Stomach smooth muscle (tissue), 2 donors: ENCODE results near the gene ITGB5.

Experiments used
- H3K27ac ChIP-seq: one replicate; pipeline ENCODE4 v1.7.0; 2013; ENCODE audit warnings: mild to moderate bottlenecking, low read length, inconsistent platforms
- H3K27me3 ChIP-seq, 2 donors: one replicate each; pipeline ENCODE4 v1.7.0; 2013; ENCODE audit warnings: low read length in 2 of 2; ENCODE audit not compliant: insufficient read depth in 2 of 2, control insufficient read depth in 1 of 2
- H3K36me3 ChIP-seq, 2 donors: one replicate each; pipeline ENCODE4 v1.7.0; 2013; ENCODE audit warnings: low read length in 2 of 2; ENCODE audit not compliant: control insufficient read depth in 2 of 2, insufficient read depth in 2 of 2
- H3K4me1 ChIP-seq: one replicate; pipeline ENCODE4 v1.7.0; 2013; ENCODE audit warnings: low read length; ENCODE audit not compliant: control insufficient read depth, insufficient read depth
- H3K4me3 ChIP-seq, 2 donors: one replicate each; pipeline ENCODE4 v1.7.0; 2013; ENCODE audit warnings: low read length in 2 of 2
- H3K9ac ChIP-seq, 2 donors: one replicate each; pipeline ENCODE4 v1.7.0; 2013; ENCODE audit warnings: low read length in 2 of 2, mild to moderate bottlenecking in 1 of 2
- H3K9me3 ChIP-seq, 2 donors: one replicate each; pipeline ENCODE4 v1.7.0; 2013; ENCODE audit warnings: low read length in 2 of 2; ENCODE audit not compliant: control insufficient read depth in 2 of 2
- donor health status: healthy.
- donor health status: Pancreatic carcinoma.

ITGB5 gene

GRCh38 chr3:124824286-124824915 is 62.8 kb downstream of the ITGB5 start:
- Histone ChIP-seq H3K36me3 (peaks cover 0 to 3% of the 10 kb centered on the region in 2 donors), H3K9me3 (no peaks in the 10 kb centered on the region), H3K4me1 (peaks cover 18% of the 10 kb centered on the region)

GRCh38 chr3:124823648-124824047 is 63.5 kb downstream of the ITGB5 start:
- Histone ChIP-seq H3K27me3 (no peaks in the 10 kb centered on the region), H3K9me3 (no peaks in the 10 kb centered on the region), H3K27ac (no peak overlapping the region), H3K4me3 (no peak overlapping the region), H3K9ac (no peak overlapping the region), H3K36me3 (peaks cover 0 to 3% of the 10 kb centered on the region in 2 donors), H3K4me1 (peaks cover 20% of the 10 kb centered on the region)

More at GRCh38 chr3:124824286-124824915, 62.8 kb downstream of the ITGB5 start:
- Histone ChIP-seq H3K9ac (no peak overlapping the region), H3K27ac (no peak overlapping the region), H3K27me3 (no peaks in the 10 kb centered on the region), H3K4me3 (no peak overlapping the region)

GRCh38 chr3:124823206-124823605 is 64.0 kb downstream of the ITGB5 start:
- H3K27me3 ChIP-seq = no peaks in the 10 kb centered on the region
- H3K9ac ChIP-seq = no peak overlapping the region
- H3K9me3 ChIP-seq = no peaks in the 10 kb centered on the region
- H3K4me3 ChIP-seq = no peak overlapping the region
- H3K27ac ChIP-seq = no peak overlapping the region
- H3K36me3 ChIP-seq = peaks cover 0 to 3% of the 10 kb centered on the region in 2 donors
- peaks cover 17% of the 10 kb centered on the region for H3K4me1 ChIP-seq

- H3K9ac ChIP-seq = no peak overlapping the region
- H3K36me3 ChIP-seq = peaks cover 4 to 16% of the 10 kb centered on the region in 2 donors
- no peak overlapping the region for H3K4me3 ChIP-seq
- H3K4me1 ChIP-seq = peaks cover 4% of the 10 kb centered on the region
- no peaks in the 10 kb centered on the region for H3K9me3 ChIP-seq
- no peak overlapping the region for H3K27ac ChIP-seq
- no peaks in the 10 kb centered on the region for H3K27me3 ChIP-seq
These were observed 65.8 kb downstream of the ITGB5 start for GRCh38 chr3:124821356-124821755.

- no peak overlapping the region for H3K27ac ChIP-seq
- H3K4me1 ChIP-seq = peaks cover 9% of the 10 kb centered on the region
- H3K27me3 ChIP-seq = no peaks in the 10 kb centered on the region
- no peak overlapping the region for H3K4me3 ChIP-seq
- H3K9me3 ChIP-seq = no peaks in the 10 kb centered on the region
- no peak overlapping the region for H3K9ac ChIP-seq
- peaks cover 4 to 26% of the 10 kb centered on the region in 2 donors for H3K36me3 ChIP-seq
These were observed 68.6 kb downstream of the ITGB5 start for GRCh38 chr3:124818398-124819091.

- Histone ChIP-seq H3K27ac (no peak overlapping the region), H3K9me3 (no peaks in the 10 kb centered on the region), H3K4me1 (peaks cover 22% of the 10 kb centered on the region), H3K4me3 (no peak overlapping the region), H3K36me3 (peaks cover 4 to 26% of the 10 kb centered on the region in 2 donors), H3K9ac (no peak overlapping the region), H3K27me3 (no peaks in the 10 kb centered on the region)
These were observed 70.1 kb downstream of the ITGB5 start for GRCh38 chr3:124817079-124817478.

GRCh38 chr3:124816206-124816605 is 71.0 kb downstream of the ITGB5 start:
- Histone ChIP-seq H3K36me3 (peaks cover 4 to 24% of the 10 kb centered on the region in 2 donors), H3K27ac (no peak overlapping the region), H3K4me1 (peaks cover 29% of the 10 kb centered on the region)

GRCh38 chr3:124815781-124816180 is 71.4 kb downstream of the ITGB5 start:
- H3K4me1 ChIP-seq = peaks cover 32% of the 10 kb centered on the region
- no peak overlapping the region for H3K27ac ChIP-seq
- peaks cover 4 to 23% of the 10 kb centered on the region in 2 donors for H3K36me3 ChIP-seq

More at GRCh38 chr3:124816206-124816605, 71.0 kb downstream of the ITGB5 start:
- Histone ChIP-seq H3K9me3 (no peaks in the 10 kb centered on the region), H3K27me3 (no peaks in the 10 kb centered on the region), H3K4me3 (no peak overlapping the region), H3K9ac (no peak overlapping the region)

GRCh38 chr3:124814620-124815421 is 72.3 kb downstream of the ITGB5 start:
- H3K36me3 ChIP-seq = peaks cover 4 to 23% of the 10 kb centered on the region in 2 donors
- H3K4me3 ChIP-seq = no peak overlapping the region
- no peaks in the 10 kb centered on the region for H3K9me3 ChIP-seq
- H3K27me3 ChIP-seq = no peaks in the 10 kb centered on the region
- peaks cover 32% of the 10 kb centered on the region for H3K4me1 ChIP-seq
- no peak overlapping the region for H3K9ac ChIP-seq
- H3K27ac ChIP-seq = no peak overlapping the region

More at GRCh38 chr3:124815781-124816180, 71.4 kb downstream of the ITGB5 start:
- Histone ChIP-seq H3K4me3 (no peak overlapping the region), H3K27me3 (no peaks in the 10 kb centered on the region), H3K9me3 (no peaks in the 10 kb centered on the region), H3K9ac (no peak overlapping the region)

- H3K4me1 ChIP-seq = peaks cover 28% of the 10 kb centered on the region
- H3K27me3 ChIP-seq = no peaks in the 10 kb centered on the region
- no peak overlapping the region for H3K9ac ChIP-seq
- peak overlapping the region in 1 of 2 donors; percentile 52 for H3K4me3 ChIP-seq
- H3K9me3 ChIP-seq = no peaks in the 10 kb centered on the region
- peak overlapping the region; percentile 82 for H3K27ac ChIP-seq
- peaks cover 4 to 29% of the 10 kb centered on the region in 2 donors for H3K36me3 ChIP-seq
These were observed 73.6 kb downstream of the ITGB5 start for GRCh38 chr3:124813541-124813940.
